GM12878 (cell line): ENCODE measurements around the gene TSPAN12. TPM values are rescaled to one million over a fixed set of nuclear protein-coding genes. Genes with fewer than 3 reads are reported as not detected.

ENCODE experiments used
- ATAC-seq: fragments of 200-7000 bp; cut with Tn5 transposase; 3 replicates; pipeline ENCODE4 v1.9.1; 2020; ENCODE audit warnings: mild to moderate bottlenecking, moderate library complexity
- BruUV-seq: library from RNA; stranded (reverse); fragments of 400-500 nt; replicated peaks from 2 replicates; lab custom pipeline; 2021; lab: Mats Ljungman, UMichigan
- CTCF ChIA-PET: fragments of 300-600 bp; sonication (Branson Sonifier 250); formaldehyde crosslinking; extraction: SDS; loops from one replicate; lab custom pipeline; 2021; ENCODE audit warnings: inconsistent platforms; lab: Yijun Ruan, JAX
- POLR2A ChIA-PET: fragments of 350-600 bp; formaldehyde crosslinking; extraction: SDS; loops from one replicate; lab custom pipeline; 2021; ENCODE audit warnings: inconsistent platforms; lab: Charles Lee
- RAD21 ChIA-PET: fragments of 300-600 bp; sonication (Branson Sonifier 250); formaldehyde crosslinking; loops from one replicate; lab custom pipeline; 2023; ENCODE audit warnings: antibody characterized with exemption; ENCODE audit not compliant: unreplicated experiment; lab: Charles Lee
- SMC1A ChIA-PET: fragments of 300-600 bp; sonication (Branson Sonifier 250); formaldehyde crosslinking; loops from one replicate; lab custom pipeline; 2023; ENCODE audit not compliant: unreplicated experiment, uncharacterized antibody; lab: Charles Lee
- DNase-seq: peaks from one replicate; pipeline ENCODE4 v3.0.0-alpha.2; 2011; ENCODE audit warnings: low read depth, low spot score
- FAIRE-seq: peaks from 3 replicates; lab custom pipeline; 2011; peaks lifted over from hg19 to GRCh38; lab: Jason Lieb, UNC
- H2AFZ ChIP-seq: 2 replicates; pipeline ENCODE4 v1.6.0; 2011; ENCODE audit warnings: low read depth, low read length, control low read depth; ENCODE audit not compliant: control insufficient read depth
- H3K27ac ChIP-seq: 2 replicates; pipeline ENCODE4 v1.5.1; 2011; ENCODE audit warnings: control low read depth; ENCODE audit not compliant: control insufficient read depth, insufficient read depth
- H3K27me3 ChIP-seq, 2 experiments: replicated peaks in 1 of 2; 2 replicates each; pipeline versions ENCODE4 v1.6.0 to v1.6.1; 2011; ENCODE audit warnings: low read length in 1 of 2; ENCODE audit not compliant: control insufficient read depth in 2 of 2, insufficient read depth in 2 of 2
- H3K36me3 ChIP-seq, 2 experiments: 2 replicates each; pipeline ENCODE4 v1.5.1; 2011; ENCODE audit warnings: low read length in 1 of 2; ENCODE audit not compliant: control insufficient read depth in 2 of 2, insufficient read depth in 2 of 2
- H3K4me1 ChIP-seq: 2 replicates; pipeline ENCODE4 v1.6.1; 2011; ENCODE audit warnings: mild to moderate bottlenecking, low read length, moderate library complexity, mixed read lengths; ENCODE audit not compliant: control insufficient read depth, insufficient read depth
- H3K4me2 ChIP-seq: 2 replicates; pipeline ENCODE4 v1.6.0; 2011; ENCODE audit warnings: control low read depth; ENCODE audit not compliant: control insufficient read depth, insufficient read depth
- H3K4me3 ChIP-seq: fragments of 200-600 bp; sonication (generic); 2 replicates; pipeline ENCODE4 v1.5.1; 2016
- H3K79me2 ChIP-seq: 2 replicates; pipeline ENCODE4 v1.6.0; 2011; ENCODE audit warnings: low read length; ENCODE audit not compliant: control insufficient read depth, insufficient read depth
- H3K9ac ChIP-seq: 2 replicates; pipeline ENCODE4 v1.8.0; 2011; ENCODE audit warnings: low read length, control low read depth, mixed read lengths; ENCODE audit not compliant: control insufficient read depth, insufficient read depth
- H3K9me3 ChIP-seq: replicated peaks from 3 replicates; pipeline ENCODE4 v1.5.1; 2011; ENCODE audit warnings: mild to moderate bottlenecking, low read length; ENCODE audit not compliant: control insufficient read depth, insufficient read depth
- H4K20me1 ChIP-seq: 2 replicates; pipeline ENCODE4 v1.6.0; 2011; ENCODE audit not compliant: control insufficient read depth, insufficient read depth
- ASH2L ChIP-seq: fragments of 300-600, 200-600 bp; sonication (generic); IDR thresholded peaks from 2 replicates; pipeline ENCODE4 v1.6.1; 2017; ENCODE audit warnings: low read depth, mild to moderate bottlenecking, borderline replicate concordance
- CBX5 ChIP-seq: sonication (generic); IDR thresholded peaks from 2 replicates; pipeline ENCODE4 v1.6.1; 2016; ENCODE audit warnings: low read depth, moderate library complexity, mild to moderate bottlenecking, inconsistent platforms
- CHD4 ChIP-seq: fragments of 200-600 bp; sonication (generic); IDR thresholded peaks from 2 replicates; pipeline ENCODE4 v1.6.1; 2016; ENCODE audit warnings: mild to moderate bottlenecking
- EED ChIP-seq: sonication (generic); IDR thresholded peaks from 2 replicates; pipeline ENCODE4 v1.6.1; 2016; ENCODE audit warnings: antibody characterized with exemption, low read depth
- ESRRA ChIP-seq: IDR thresholded peaks from 2 replicates; pipeline ENCODE4 v1.6.1; 2012; ENCODE audit warnings: mild to moderate bottlenecking, low read length, improper control_type of control experiment
- FOXM1 ChIP-seq: IDR thresholded peaks from 2 replicates; pipeline ENCODE4 v1.6.1; 2012; ENCODE audit warnings: low read depth, mild to moderate bottlenecking, inconsistent platforms, low read length, moderate library complexity
- GATAD2B ChIP-seq: fragments of 450-650 bp; conservative IDR thresholded peaks from 2 replicates; pipeline ENCODE4 v1.6.1; 2017; ENCODE audit warnings: low read depth, mild to moderate bottlenecking, moderate library complexity
- RBBP5 ChIP-seq: fragments of 200-600 bp; sonication (generic); conservative IDR thresholded peaks from 2 replicates; pipeline ENCODE4 v1.6.1; 2016
- SP1 ChIP-seq: IDR thresholded peaks from one replicate; pipeline ENCODE4 v1.6.1; 2011; ENCODE audit warnings: low read depth, low read length
- WRNIP1 ChIP-seq: IDR thresholded peaks from 2 replicates; pipeline ENCODE4 v1.6.1; 2011; ENCODE audit warnings: low read depth, low read length, improper control_type of control experiment, borderline replicate concordance
- ZNF24 ChIP-seq: fragments of 450-650 bp; IDR thresholded peaks from 2 replicates; pipeline ENCODE4 v1.6.1; 2017; ENCODE audit warnings: antibody characterized with exemption, mild to moderate bottlenecking
- ZNF622 ChIP-seq: fragments of 450-650 bp; IDR thresholded peaks from 2 replicates; pipeline ENCODE4 v1.6.1; 2017; ENCODE audit warnings: mild to moderate bottlenecking, inconsistent platforms
- WGBS: methylation state at CpG from one replicate; pipeline ENCODE4 v1.1.6; 2016; ENCODE audit warnings: low lambda C conversion rate; ENCODE audit not compliant: insufficient replicate concordance, insufficient coverage; ENCODE audit errors: missing lambda C conversion rate; 5-methylcytosine and 5-hydroxymethylcytosine counted together
- in situ Hi-C: fragments of 300-500 bp; cut with MboI; formaldehyde crosslinking; loops from 9 replicates; pipeline ENCODE4 v1.14.3; 2018; ENCODE audit warnings: mixed read lengths
- intact Hi-C: fragments of 100-400 bp; cut with micrococcal nuclease; formaldehyde crosslinking; loops from one replicate; pipeline ENCODE4 v1.14.2; 2022; ENCODE audit not compliant: unreplicated experiment
- polyA plus RNA-seq, 11 experiments: library from polyadenylated mRNA; depleted of rRNA in 4 of 11; unstranded in 6 of 11; stranded (reverse) in 5 of 11; fragments of >200 nt; fragmentation: Nextera tagmentation in 4 of 11; fragmentation: Illumina TruSeq in 1 of 11; extraction: Ambion mirVana in 4 of 11; extraction: Trizol in 1 of 11; gene quantifications; 1 replicate in 1 of 11; 2 replicates in 10 of 11; pipeline versions ENCODE4 v1.2.1 to v1.2.3, GENCODE V29; 2011 to 2016; ENCODE audit warnings: inconsistent platforms in 2 of 11, missing spikeins in 2 of 11, low read depth in 1 of 11
- total RNA-seq, 4 experiments: library from RNA; depleted of rRNA in 3 of 4; stranded (reverse); fragments of >200 nt in 3 of 4; fragmentation: Illumina TruSeq in 1 of 4; extraction: Trizol in 1 of 4; gene quantifications; 2 replicates each; pipeline versions ENCODE4 v1.2.1 to v1.2.3, GENCODE V29; 2013 to 2021
- TF ChIP-seq, protein P1 (sequence below): IDR thresholded peaks from 2 replicates; pipeline ENCODE4 v1.6.1; 2012; ENCODE audit warnings: mild to moderate bottlenecking, low read depth, low read length
- TF ChIP-seq, protein P2 (sequence below): IDR thresholded peaks from 2 replicates; pipeline ENCODE4 v1.6.1; 2012; ENCODE audit warnings: improper control_type of control experiment, low read depth, low read length; ENCODE audit not compliant: insufficient replicate concordance
- TF ChIP-seq, protein P3 (sequence below): IDR thresholded peaks from 2 replicates; pipeline ENCODE4 v1.6.1; 2012; ENCODE audit warnings: low read depth, low read length, improper control_type of control experiment

The TSPAN12 gene
- total and polyA plus RNA-seq, 10 of the 15 experiments (the other 5 are each of a cell fraction or from before 2014, with no cell fraction given), result 0.67 to 110 (median 1.3) TPM

DNA sequence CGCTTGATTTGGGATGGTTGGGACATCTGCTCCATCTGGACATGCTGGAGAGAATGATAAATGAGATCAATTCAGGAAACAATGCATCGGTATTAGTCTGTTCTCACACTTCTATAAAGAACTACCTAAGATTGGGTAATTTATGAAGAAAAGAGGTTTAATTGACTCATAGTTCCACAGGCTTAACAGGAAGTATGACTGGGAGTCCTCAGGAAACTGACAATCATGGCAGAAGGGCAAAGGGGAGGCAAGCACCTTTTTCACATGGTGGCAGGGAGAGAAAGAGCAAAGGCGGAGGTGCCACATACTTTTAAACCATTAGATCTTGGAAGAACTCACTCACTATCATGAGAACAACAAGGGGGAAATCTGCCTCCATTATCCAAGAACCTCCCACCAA, 16.8 kb upstream of the TSPAN12 start:
- H2AFZ ChIP-seq, result no peak overlapping the region
- RAD21 ChIA-PET, result no interaction called here
- no peaks in the 10 kb centered on the region for H3K27me3 ChIP-seq
- intact Hi-C loops, result no loop called here
- SMC1A ChIA-PET, result interaction anchor here (0.6 to 1.5 kb wide), 2 partner anchors 14 to 17 kb away, joined by 3 to 4 read pairs; no protein-coding TSS in a partner anchor
- BruUV-seq, result no TSS peak
- FAIRE-seq, result no peak
- no peak overlapping the region for H3K4me3 ChIP-seq
- WGBS, result 94% methylated on average over 3 of the region's 3 CpGs
- ATAC-seq, result no peak
- no peak overlapping the region for H3K9ac ChIP-seq
- H3K27ac ChIP-seq, result no peak overlapping the region
- H4K20me1 ChIP-seq, result no peaks in the 10 kb centered on the region
- no peaks in the 10 kb centered on the region for H3K4me1 ChIP-seq
- CTCF ChIA-PET, result no interaction called here
- no peaks in the 10 kb centered on the region for H3K36me3 ChIP-seq
- H3K4me2 ChIP-seq, result no peak overlapping the region
- POLR2A ChIA-PET, result no interaction called here
- no peak for DNase-seq
- no peaks in the 10 kb centered on the region for H3K9me3 ChIP-seq
- in situ Hi-C loops, result no loop called here
- H3K79me2 ChIP-seq, result no peaks in the 10 kb centered on the region
- TF ChIP-seq ESRRA (no peak), CHD4 (no peak), RBBP5 (no peak), GATAD2B (no peak), FOXM1 (no peak), CBX5 (no peak), WRNIP1 (no peak), ZNF622 (no peak), EED (no peak), SP1 (no peak), ASH2L (no peak), ZNF24 (no peak)
- TF ChIP-seq, protein P1, sequence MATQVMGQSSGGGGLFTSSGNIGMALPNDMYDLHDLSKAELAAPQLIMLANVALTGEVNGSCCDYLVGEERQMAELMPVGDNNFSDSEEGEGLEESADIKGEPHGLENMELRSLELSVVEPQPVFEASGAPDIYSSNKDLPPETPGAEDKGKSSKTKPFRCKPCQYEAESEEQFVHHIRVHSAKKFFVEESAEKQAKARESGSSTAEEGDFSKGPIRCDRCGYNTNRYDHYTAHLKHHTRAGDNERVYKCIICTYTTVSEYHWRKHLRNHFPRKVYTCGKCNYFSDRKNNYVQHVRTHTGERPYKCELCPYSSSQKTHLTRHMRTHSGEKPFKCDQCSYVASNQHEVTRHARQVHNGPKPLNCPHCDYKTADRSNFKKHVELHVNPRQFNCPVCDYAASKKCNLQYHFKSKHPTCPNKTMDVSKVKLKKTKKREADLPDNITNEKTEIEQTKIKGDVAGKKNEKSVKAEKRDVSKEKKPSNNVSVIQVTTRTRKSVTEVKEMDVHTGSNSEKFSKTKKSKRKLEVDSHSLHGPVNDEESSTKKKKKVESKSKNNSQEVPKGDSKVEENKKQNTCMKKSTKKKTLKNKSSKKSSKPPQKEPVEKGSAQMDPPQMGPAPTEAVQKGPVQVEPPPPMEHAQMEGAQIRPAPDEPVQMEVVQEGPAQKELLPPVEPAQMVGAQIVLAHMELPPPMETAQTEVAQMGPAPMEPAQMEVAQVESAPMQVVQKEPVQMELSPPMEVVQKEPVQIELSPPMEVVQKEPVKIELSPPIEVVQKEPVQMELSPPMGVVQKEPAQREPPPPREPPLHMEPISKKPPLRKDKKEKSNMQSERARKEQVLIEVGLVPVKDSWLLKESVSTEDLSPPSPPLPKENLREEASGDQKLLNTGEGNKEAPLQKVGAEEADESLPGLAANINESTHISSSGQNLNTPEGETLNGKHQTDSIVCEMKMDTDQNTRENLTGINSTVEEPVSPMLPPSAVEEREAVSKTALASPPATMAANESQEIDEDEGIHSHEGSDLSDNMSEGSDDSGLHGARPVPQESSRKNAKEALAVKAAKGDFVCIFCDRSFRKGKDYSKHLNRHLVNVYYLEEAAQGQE, result no peak
- TF ChIP-seq, protein P2, sequence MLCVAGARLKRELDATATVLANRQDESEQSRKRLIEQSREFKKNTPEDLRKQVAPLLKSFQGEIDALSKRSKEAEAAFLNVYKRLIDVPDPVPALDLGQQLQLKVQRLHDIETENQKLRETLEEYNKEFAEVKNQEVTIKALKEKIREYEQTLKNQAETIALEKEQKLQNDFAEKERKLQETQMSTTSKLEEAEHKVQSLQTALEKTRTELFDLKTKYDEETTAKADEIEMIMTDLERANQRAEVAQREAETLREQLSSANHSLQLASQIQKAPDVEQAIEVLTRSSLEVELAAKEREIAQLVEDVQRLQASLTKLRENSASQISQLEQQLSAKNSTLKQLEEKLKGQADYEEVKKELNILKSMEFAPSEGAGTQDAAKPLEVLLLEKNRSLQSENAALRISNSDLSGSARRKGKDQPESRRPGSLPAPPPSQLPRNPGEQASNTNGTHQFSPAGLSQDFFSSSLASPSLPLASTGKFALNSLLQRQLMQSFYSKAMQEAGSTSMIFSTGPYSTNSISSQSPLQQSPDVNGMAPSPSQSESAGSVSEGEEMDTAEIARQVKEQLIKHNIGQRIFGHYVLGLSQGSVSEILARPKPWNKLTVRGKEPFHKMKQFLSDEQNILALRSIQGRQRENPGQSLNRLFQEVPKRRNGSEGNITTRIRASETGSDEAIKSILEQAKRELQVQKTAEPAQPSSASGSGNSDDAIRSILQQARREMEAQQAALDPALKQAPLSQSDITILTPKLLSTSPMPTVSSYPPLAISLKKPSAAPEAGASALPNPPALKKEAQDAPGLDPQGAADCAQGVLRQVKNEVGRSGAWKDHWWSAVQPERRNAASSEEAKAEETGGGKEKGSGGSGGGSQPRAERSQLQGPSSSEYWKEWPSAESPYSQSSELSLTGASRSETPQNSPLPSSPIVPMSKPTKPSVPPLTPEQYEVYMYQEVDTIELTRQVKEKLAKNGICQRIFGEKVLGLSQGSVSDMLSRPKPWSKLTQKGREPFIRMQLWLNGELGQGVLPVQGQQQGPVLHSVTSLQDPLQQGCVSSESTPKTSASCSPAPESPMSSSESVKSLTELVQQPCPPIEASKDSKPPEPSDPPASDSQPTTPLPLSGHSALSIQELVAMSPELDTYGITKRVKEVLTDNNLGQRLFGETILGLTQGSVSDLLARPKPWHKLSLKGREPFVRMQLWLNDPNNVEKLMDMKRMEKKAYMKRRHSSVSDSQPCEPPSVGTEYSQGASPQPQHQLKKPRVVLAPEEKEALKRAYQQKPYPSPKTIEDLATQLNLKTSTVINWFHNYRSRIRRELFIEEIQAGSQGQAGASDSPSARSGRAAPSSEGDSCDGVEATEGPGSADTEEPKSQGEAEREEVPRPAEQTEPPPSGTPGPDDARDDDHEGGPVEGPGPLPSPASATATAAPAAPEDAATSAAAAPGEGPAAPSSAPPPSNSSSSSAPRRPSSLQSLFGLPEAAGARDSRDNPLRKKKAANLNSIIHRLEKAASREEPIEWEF, result no peak
- TF ChIP-seq, protein P3, sequence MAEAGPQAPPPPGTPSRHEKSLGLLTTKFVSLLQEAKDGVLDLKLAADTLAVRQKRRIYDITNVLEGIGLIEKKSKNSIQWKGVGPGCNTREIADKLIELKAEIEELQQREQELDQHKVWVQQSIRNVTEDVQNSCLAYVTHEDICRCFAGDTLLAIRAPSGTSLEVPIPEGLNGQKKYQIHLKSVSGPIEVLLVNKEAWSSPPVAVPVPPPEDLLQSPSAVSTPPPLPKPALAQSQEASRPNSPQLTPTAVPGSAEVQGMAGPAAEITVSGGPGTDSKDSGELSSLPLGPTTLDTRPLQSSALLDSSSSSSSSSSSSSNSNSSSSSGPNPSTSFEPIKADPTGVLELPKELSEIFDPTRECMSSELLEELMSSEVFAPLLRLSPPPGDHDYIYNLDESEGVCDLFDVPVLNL, result no peak
